Activated CD8-positive, alpha-beta memory T cell treated with anti-CD3 and anti-CD28 coated beads, Interleukin-2, amount 50 U/mL, for 24 hours (primary cell): ENCODE data around the gene ARFGAP2.
"Not testable (repeated sequence)": the region's sequence is repeated elsewhere in the genome, so short reads cannot be mapped to it uniquely, and the experiment has no call there.

Experiments
- DNase-seq: peaks from one replicate; pipeline ENCODE4 v3.0.0-alpha.2; 2020; ENCODE audit errors: extremely low read depth

The ARFGAP2 gene

GRCh38 chr11:47148903-47149531, 27.7 kb downstream of the ARFGAP2 start:
- DNase-seq, result no peak

- DNase-seq, result no peak
Measured at GRCh38 chr11:47148270-47148669, 28.4 kb downstream of the ARFGAP2 start.

GRCh38 chr11:47147681-47148080, 29.0 kb downstream of the ARFGAP2 start:
- no peak for DNase-seq

GRCh38 chr11:47147250-47147649, 29.4 kb downstream of the ARFGAP2 start:
- DNase-seq, result no peak

- no peak for DNase-seq
Measured at GRCh38 chr11:47144541-47144940, 32.1 kb downstream of the ARFGAP2 start.

- DNase-seq, result no peak
Measured at GRCh38 chr11:47143322-47143721, 33.4 kb downstream of the ARFGAP2 start.

- no peak for DNase-seq
Measured at GRCh38 chr11:47139878-47140277, 36.8 kb downstream of the ARFGAP2 start.

- DNase-seq, result no peak
Measured at GRCh38 chr11:47137476-47137875, 39.2 kb downstream of the ARFGAP2 start.

- no peak for DNase-seq
Measured at GRCh38 chr11:47136921-47137320, 39.8 kb downstream of the ARFGAP2 start.

- DNase-seq, result no peak
Measured at GRCh38 chr11:47136327-47136726, 40.4 kb downstream of the ARFGAP2 start.

GRCh38 chr11:47132981-47133380, 43.7 kb downstream of the ARFGAP2 start:
- no peak for DNase-seq

- no peak for DNase-seq
Measured at GRCh38 chr11:47132490-47132889, 44.2 kb downstream of the ARFGAP2 start.

GRCh38 chr11:47131136-47131535, 45.5 kb downstream of the ARFGAP2 start:
- DNase-seq, result no peak

- DNase-seq, result no peak
Measured at GRCh38 chr11:47130543-47130942, 46.1 kb downstream of the ARFGAP2 start.

GRCh38 chr11:47127213-47127612, 49.5 kb downstream of the ARFGAP2 start:
- DNase-seq, result no peak

- no peak for DNase-seq
Measured at GRCh38 chr11:47125083-47125482, 51.6 kb downstream of the ARFGAP2 start.

GRCh38 chr11:47124675-47125074, 52.0 kb downstream of the ARFGAP2 start:
- DNase-seq, result no peak

- DNase-seq, result no peak
Measured at GRCh38 chr11:47123094-47123493, 53.6 kb downstream of the ARFGAP2 start.

GRCh38 chr11:47121731-47122130, 54.9 kb downstream of the ARFGAP2 start:
- no peak for DNase-seq

GRCh38 chr11:47121056-47121455, 55.6 kb downstream of the ARFGAP2 start:
- no peak for DNase-seq

- DNase-seq, result not testable (repeated sequence)
Measured at GRCh38 chr11:47118958-47119688, 57.6 kb downstream of the ARFGAP2 start.
